ENCODE measurements around the gene POLR1H. TPM values are rescaled to one million over a fixed set of nuclear protein-coding genes. Genes with fewer than 3 reads are reported as not detected.

Gene POLR1H
- total and polyA plus RNA-seq, 2 experiments from 2014 or later, result 28.1 to 93.6 TPM

GRCh38 chr6:30075094-30075789 lies 14.2 kb downstream of the POLR1H start, which contains the start of gene RNF39:
Gene RNF39 (minus strand): TSS chr6:30075769. CDS start chr6:30075585, 184 bp downstream.
- TF ChIP-seq CREB1 (CRISPR knock-in tag; IDR thresholded peaks at IDR 0.05; ENCODE audit: low read depth) (no peak), EZH2phosphoT487 (IDR thresholded peaks at IDR 0.05; ENCODE audit: unreplicated experiment) (no peak), ZNF331 (CRISPR knock-in tag; IDR thresholded peaks at IDR 0.05; ENCODE audit: low read depth) (no peak), EZH2 (IDR thresholded peaks at IDR 0.05; ENCODE audit: low read depth, unreplicated experiment) (no peak), ZNF114 (CRISPR knock-in tag; IDR thresholded peaks at IDR 0.05) (no peak), POLR2AphosphoS5 (IDR thresholded peaks at IDR 0.05; ENCODE audit: low read depth) (no peak), JUNB (IDR thresholded peaks at IDR 0.05; ENCODE audit: unreplicated experiment) (no peak), NANOG (IDR thresholded peaks at IDR 0.05; ENCODE audit: borderline replicate concordance) (no peak), ETS1 (IDR thresholded peaks at IDR 0.05) (no peak), ZNF462 (CRISPR knock-in tag; IDR thresholded peaks at IDR 0.05) (no peak), STAT1 (IDR thresholded peaks at IDR 0.05; ENCODE audit: unreplicated experiment) (no peak)
- TF ChIP-seq, protein P1, sequence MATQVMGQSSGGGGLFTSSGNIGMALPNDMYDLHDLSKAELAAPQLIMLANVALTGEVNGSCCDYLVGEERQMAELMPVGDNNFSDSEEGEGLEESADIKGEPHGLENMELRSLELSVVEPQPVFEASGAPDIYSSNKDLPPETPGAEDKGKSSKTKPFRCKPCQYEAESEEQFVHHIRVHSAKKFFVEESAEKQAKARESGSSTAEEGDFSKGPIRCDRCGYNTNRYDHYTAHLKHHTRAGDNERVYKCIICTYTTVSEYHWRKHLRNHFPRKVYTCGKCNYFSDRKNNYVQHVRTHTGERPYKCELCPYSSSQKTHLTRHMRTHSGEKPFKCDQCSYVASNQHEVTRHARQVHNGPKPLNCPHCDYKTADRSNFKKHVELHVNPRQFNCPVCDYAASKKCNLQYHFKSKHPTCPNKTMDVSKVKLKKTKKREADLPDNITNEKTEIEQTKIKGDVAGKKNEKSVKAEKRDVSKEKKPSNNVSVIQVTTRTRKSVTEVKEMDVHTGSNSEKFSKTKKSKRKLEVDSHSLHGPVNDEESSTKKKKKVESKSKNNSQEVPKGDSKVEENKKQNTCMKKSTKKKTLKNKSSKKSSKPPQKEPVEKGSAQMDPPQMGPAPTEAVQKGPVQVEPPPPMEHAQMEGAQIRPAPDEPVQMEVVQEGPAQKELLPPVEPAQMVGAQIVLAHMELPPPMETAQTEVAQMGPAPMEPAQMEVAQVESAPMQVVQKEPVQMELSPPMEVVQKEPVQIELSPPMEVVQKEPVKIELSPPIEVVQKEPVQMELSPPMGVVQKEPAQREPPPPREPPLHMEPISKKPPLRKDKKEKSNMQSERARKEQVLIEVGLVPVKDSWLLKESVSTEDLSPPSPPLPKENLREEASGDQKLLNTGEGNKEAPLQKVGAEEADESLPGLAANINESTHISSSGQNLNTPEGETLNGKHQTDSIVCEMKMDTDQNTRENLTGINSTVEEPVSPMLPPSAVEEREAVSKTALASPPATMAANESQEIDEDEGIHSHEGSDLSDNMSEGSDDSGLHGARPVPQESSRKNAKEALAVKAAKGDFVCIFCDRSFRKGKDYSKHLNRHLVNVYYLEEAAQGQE (IDR thresholded peaks at IDR 0.05; ENCODE audit: unreplicated experiment), result no peak
- TF ChIP-seq, protein P2, sequence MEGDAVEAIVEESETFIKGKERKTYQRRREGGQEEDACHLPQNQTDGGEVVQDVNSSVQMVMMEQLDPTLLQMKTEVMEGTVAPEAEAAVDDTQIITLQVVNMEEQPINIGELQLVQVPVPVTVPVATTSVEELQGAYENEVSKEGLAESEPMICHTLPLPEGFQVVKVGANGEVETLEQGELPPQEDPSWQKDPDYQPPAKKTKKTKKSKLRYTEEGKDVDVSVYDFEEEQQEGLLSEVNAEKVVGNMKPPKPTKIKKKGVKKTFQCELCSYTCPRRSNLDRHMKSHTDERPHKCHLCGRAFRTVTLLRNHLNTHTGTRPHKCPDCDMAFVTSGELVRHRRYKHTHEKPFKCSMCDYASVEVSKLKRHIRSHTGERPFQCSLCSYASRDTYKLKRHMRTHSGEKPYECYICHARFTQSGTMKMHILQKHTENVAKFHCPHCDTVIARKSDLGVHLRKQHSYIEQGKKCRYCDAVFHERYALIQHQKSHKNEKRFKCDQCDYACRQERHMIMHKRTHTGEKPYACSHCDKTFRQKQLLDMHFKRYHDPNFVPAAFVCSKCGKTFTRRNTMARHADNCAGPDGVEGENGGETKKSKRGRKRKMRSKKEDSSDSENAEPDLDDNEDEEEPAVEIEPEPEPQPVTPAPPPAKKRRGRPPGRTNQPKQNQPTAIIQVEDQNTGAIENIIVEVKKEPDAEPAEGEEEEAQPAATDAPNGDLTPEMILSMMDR (conservative IDR thresholded peaks at IDR 0.05; ENCODE audit: low read depth in 2 of 2), result no peak
- peaks cover 30% of the 10 kb centered on the region for H3K4me1 Mint-ChIP-seq
- peaks cover 65% of the 10 kb centered on the region for H3K27me3 Mint-ChIP-seq (ENCODE audit: insufficient read depth, low read depth, poor library complexity)
- Histone ChIP-seq H3K27me3 (ENCODE audit: insufficient read depth) (peaks cover 100% of the 10 kb centered on the region), H3K4me2 (peak within 1 kb of the TSS; percentile 99), H2AFZ (peak within 1 kb of the TSS; percentile 100), H3K4me3 (peak within 1 kb of the TSS; percentile 79), H3F3A (replicated peaks; ENCODE audit: low read depth) (0 out of 2 replicates have a peak, but pooled peaks cover 5% of the 10 kb centered on the region), H3K4me1 (ENCODE audit: insufficient read depth) (peaks cover 23% of the 10 kb centered on the region), H4K20me1 (replicated peaks; ENCODE audit: insufficient read depth) (peaks cover 6% of the 10 kb centered on the region; the same call in 1 of the 2 replicates), H3K79me2 (replicated peaks; ENCODE audit: insufficient read depth) (no peaks in the 10 kb centered on the region), H3K36me3 (ENCODE audit: insufficient read depth) (no peaks in the 10 kb centered on the region), H3K27ac (ENCODE audit: low read depth) (no peak within 1 kb of the TSS), H3K9me2 (ENCODE audit: insufficient read depth) (peaks cover 2% of the 10 kb centered on the region; the same call in 1 of the 2 replicates)
- H3K9me3 Mint-ChIP-seq, result peaks cover 2% of the 10 kb centered on the region; the same call in 1 of the 3 replicates
- no peak within 1 kb of the TSS for H3K27ac Mint-ChIP-seq
- peak; percentile 15 for ATAC-seq
- H3K4me3 Mint-ChIP-seq, result peak within 1 kb of the TSS; percentile 87
- H3K36me3 Mint-ChIP-seq (ENCODE audit: low read depth), result peaks cover under 1% of the 10 kb centered on the region; the same call in 1 of the 3 replicates
- no peak for DNase-seq (ENCODE audit: low spot score)

All from GM23338 (cell line).